Measurements from ENCODE around the gene CGRRF1.

GRCh38 chr14:54493293-54493692 lies 16.4 kb upstream of the CGRRF1 start:
- no peak for TF ChIP-seq CTCF (IDR thresholded peaks at IDR 0.05; ENCODE audit: insufficient read depth, low read depth, low read length)
- no peak for TF ChIP-seq EZH2 (IDR thresholded peaks at IDR 0.05; ENCODE audit: insufficient read depth, low read length)

Data from astrocyte (in vitro differentiated cells and primary cell).